T-helper 2 cell treated with Interferon-gamma antibody and Interleukin-4, amounts not matched to agents 100 ng/mL and 5 ng/mL, for 36 hours (primary cell): ENCODE results near the gene MRPL37. TPM values are rescaled to one million over a fixed set of nuclear protein-coding genes. Genes with fewer than 3 reads are reported as not detected.
"Not testable (repeated sequence)": the region's sequence is repeated elsewhere in the genome, so short reads cannot be mapped to it uniquely, and the experiment has no call there.

ENCODE experiments used
- intact Hi-C: fragments of 100-400 bp; cut with micrococcal nuclease; formaldehyde crosslinking; loops from one replicate; pipeline ENCODE4 v1.15.1; 2023
- total RNA-seq: library from RNA; stranded (reverse); gene quantifications from 2 replicates; pipeline ENCODE4 v1.2.3, GENCODE V29; 2022

Gene MRPL37
- total RNA-seq, 1 donor from 2014 or later = 109 TPM

DNA sequence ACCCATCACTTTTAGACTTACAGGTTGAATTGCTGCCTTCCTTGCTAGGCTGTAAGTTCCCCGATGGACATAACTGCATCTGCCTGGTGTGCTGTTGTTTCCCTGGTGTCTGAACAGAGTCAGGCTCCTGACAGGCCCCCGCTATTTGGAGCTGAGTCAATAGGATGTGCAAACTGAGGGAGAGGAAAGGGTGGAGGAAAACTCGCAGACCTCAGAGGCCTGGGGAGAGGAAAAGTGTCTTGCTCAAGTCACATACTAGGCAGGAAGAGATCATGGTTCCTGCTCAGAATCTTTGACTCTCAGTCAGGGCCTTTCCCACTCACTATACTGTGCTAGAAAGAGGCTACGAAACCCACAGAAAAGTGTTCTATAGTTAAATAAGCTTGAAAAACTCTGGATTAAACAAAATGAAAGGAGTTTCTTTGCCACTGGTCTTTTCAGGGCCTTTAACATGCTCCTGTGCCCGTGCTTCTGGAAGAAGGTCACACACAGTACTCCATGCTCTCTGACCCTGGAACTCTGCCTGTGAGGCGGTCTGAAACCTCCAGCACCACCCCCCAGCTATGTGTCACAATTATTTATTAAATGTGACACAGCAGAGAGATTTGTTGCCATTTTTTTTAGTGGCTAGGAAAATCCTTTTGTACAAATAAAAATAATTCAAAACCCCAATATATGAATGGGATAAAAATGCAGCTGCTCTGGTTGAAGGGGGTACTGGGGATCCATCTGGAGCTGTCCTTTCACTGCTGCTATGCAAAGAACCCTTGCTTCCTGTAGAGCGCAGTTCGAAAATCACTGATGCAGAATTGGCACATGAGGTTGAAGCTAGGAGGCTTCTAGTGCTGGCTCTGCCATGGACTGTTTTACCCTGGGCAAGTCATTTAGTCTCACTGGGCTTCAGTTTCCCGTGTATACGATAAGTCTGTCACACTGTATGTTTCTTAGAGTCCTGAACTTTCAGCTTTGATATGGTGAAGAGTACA, 27.1 kb upstream of the MRPL37 start:
- intact Hi-C loops = no loop called here

DNA sequence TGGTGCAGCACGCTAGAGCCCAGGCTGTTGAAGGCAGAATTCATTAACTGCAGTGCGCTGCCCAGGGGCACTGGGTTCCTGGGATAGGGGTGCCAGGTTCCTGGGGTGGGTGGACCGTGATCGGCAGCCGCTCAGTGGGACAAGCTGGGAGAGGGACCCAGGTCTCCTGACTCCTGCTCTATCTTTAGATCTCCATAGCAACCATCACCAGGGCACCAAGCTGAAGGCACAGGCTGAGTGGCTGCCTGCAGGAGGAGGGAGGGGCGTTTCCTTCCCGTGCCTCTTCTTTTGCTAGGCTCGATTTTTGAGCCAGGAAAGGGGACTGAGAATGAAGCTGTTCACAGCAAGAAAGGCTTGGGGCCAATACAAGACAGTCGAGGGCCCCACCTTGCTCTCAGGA, 26.3 kb upstream of the MRPL37 start:
- intact Hi-C loops = no loop called here

DNA sequence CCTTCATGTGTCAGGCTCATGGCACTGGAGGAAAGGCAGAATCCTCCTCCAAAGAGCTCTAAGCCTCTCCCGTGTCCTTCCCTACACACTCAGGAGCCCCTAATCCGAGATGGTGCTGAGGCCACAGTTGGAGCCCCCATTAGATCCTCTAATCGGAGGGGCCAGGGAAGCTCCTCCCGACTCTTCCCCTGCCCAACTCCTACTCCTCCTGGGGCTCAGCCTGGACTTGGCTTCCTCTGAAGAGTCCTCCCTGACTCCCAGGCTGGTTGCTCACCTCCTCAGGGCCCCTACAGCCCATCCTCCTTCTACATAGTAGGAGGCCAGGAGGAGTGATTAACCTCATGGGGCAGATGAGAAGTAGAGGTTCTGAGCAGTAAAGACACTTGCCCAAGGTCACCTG, 25.9 kb upstream of the MRPL37 start:
- intact Hi-C loops = no loop called here

DNA sequence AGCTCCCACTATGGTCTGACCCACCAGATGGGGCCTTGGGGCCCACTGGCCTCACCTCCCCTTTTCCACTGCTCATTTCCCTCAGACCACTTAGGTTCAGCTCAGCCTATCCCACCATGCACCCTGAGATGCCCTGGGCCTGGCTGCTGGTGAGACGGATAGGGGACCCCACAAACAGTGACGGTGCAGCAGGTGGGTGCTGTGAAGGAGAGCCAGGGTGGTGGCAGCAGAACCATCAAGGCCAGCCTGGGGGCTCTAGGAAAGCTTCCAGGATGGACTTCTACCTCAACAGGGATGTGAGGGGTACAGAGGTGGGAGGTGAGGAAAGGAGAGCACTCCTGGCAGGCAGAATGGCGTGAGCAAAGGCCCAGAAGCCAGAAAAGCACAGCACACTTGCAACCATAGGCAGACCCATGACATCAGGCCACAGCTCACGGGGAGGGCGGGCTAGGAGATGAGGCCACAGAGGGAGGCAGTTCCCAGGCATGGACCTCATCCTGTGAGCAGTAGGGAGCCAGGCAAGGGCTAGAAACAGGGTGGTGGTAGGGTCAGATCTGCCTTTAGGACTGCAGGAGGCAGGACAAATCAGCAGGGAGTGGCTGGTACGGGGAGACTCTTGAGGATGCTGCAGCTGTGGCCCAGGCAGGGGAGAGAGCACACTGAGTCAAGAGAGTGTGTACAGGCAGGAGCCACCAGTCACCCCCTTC, 23.2 kb upstream of the MRPL37 start:
- intact Hi-C loops = no loop called here

DNA sequence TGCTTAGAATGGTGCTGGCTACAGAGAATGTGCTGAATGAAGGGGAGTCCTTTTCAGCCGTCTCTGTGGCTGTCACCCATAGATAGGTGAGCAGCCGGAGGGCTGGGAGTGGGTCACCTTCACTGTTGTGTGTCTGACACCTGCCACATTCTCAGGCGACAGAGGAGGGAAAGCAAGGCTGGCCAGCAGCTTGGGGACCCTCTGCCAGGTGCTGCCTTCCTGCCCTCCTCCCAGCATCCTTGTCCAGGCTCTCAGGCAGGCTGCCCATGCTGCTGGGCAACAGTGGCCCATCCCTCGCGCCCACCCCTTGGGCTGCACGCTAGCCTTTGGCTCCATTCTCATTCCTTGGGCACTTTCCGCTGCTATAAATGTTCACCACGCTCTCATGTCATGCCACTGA, 22.2 kb upstream of the MRPL37 start:
- intact Hi-C loops = no loop called here

DNA sequence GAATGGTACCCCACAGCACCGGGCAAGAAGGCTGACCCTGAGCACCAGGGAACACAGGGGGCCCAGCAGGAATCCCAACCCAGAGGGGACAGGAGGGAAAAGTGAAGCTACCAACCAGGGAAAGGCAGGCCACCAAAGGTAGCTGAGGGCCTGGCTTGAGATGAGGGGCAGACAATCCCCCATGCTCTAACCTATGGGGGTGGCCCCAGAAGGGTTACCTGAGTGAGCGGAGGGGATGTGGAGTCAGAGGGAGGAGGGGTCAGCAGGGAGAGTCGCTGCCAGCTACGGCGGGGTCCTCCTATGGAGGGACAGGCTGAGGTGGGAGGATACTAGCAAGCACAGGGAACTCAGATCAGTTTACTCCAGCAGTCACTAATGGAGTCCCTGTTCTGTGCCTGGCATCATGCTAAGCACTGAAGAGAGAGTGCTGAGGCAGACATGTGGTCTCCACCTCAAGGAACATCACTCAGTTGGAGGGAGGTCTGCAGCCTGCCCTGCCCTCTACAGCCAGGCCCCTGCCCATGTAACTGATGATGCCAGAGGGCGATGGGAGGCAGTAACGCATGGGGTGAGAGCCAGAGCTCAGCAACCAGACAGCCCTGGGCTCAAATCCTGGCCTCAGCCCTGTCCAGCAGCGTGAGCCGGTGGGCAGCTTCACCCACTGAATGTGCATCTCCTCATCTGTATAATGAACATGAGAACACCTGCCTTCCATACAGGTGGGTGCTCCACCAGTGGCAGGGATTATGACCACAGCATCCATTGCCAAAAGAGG, 21.5 kb upstream of the MRPL37 start:
- intact Hi-C loops = no loop called here

DNA sequence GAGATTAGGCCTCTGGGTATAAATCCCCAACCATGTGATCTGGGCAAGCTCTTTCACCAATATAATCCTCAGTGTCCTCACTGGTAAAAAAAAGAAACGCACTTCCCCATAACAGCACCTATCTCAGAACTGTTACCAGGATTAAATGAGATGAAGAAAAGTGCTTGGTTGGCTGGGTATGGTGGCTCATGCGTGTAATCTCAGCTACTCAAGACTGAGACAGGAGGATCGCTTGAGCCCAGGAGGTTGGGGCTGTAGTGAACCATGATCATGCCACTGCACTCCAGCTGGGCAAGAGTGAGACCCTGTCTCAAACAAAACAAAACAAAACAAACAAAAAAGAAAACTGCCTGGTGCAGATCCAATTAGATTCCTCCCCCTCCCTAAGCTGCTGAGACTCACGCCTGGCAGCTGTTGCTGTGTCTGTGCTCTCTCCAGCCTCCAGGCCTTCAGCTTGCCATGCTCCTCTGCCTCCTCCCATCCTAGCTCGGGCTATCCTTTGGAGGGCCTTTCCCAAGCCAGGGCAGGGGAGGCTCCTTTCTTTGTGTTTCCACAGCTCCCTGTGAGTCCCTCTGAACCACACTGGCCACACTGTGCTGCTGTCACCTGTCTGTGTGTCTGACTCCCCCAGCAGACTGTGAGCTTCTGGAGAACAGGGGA, 19.1 kb upstream of the MRPL37 start:
- intact Hi-C loops = loop anchor here (5.0 kb wide), 1 partner anchor 306 kb away; no protein-coding TSS in a partner anchor

DNA sequence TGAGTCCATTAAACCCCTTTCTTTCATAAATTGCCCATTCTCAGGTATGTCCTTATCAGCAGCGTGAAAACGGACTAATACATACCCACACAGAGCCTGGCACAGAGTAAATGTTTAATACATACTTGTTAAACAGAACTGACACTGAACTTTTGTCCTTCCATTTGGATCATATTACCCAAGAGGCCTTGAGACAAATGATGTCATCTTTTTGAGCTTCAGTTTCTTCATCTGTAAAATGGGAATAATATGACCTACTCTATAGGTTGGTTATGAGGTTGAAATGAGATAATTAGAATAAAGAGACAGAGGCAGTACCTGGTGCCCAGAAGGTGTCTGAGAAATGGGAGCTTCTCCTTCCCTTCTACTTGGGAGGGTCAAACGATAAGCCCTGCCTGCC, 13.9 kb upstream of the MRPL37 start:
- intact Hi-C loops = no loop called here

DNA sequence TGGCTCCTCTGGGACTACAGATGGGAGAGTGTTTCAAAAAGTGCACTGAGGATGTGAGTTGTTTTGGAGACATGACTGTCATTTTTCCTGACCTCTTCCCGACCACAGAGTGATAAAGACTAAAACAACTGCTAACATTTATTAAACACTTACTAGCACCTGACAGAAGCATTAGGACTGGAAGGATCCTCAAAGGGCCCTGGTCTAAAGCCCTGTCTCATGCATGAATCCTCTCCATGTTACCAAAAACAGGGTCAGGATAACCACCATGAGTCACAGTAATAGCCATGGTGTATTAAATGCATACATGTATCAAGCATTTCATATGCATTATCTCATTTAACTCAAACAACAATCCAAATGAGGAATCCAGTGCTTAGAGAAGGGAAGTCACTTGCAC, 11.7 kb upstream of the MRPL37 start:
- intact Hi-C loops = no loop called here

DNA sequence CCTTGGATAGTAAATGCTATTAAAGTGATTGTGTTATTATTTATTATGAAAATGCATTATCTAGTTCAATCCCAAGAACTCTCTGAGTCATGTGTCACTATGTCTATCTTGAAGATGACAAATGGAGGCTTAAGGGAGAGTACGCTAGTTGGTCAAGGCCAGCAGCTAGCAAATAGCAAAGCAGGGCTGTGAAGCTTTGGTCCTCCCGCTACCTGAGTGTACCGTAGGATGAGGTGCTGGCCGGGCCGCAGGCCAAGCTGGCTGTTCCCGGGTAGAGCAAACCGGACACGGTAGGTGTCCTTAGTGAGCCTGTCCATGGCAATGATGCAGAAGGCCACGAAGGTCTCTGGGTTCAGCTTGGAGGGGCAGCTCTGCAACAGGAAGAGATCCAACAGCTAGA, 9.4 kb upstream of the MRPL37 start:
- intact Hi-C loops = no loop called here

DNA sequence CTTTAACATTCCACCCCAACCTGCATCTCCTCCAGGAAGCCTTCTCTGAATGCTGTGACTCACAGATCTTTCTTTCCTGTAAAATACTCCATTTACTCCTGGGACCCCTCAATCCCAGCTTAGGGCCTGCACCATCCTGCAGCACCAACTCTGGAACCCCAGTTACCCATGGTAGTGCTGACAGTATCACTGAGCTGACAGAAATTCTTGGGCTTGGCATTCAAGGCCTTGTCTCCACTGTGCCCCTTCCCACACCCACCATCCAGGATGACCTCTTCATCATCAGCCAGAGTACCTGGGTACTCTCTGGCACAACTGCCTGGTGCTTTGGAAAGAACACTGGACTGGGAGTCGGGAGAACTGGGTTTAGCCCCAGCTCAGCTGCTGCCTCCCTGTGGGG, 8.4 kb upstream of the MRPL37 start:
- intact Hi-C loops = no loop called here

DNA sequence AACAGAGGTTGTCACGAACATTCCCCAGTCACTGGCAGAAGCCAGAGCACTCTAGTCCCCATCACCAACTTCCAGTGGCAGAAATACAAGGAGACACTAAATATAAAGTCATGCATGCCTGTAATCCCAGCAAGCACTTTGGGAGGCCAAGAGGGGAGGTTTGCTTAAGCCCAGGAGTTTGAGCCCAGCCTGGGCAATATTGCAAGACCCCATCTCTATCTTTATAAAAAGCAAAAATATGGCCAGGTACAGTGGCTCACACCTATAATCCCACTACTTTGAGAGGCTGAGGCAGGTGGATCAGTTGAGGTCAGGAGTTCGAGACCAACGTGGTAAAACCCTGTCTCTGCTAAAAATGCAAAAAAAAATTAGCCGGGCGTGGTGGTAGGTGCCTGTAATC, 6.5 kb upstream of the MRPL37 start:
- intact Hi-C loops = no loop called here

DNA sequence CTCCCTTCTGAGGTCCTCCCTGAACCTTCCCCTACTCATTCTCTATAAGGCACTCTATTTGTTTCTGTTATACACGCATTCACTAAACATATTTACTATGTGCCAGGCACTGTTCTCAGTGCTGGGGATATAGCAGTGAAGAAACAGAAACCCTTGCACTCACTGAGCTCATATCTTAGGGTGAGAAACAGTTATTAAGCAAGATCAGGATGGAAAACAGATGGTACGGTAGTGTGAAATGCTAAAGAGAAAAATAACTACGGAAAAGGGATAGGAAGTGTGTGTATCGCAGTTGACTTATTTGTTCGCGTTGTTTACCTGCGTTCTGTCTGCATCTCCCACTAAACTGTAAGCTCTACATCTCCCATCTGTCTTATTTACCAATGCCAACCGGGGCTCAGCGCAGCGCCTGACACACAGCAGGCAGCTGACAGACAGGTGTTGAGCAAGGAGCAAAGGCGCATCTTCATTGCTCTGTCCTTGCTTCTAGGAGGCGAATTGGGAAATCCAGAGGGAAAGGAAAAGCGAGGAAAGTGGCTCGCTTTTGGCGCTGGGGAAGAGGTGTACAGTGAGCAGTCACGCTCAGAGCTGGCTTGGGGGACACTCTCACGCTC, 709 bp upstream of the MRPL37 start:
- intact Hi-C loops = no loop called here

DNA sequence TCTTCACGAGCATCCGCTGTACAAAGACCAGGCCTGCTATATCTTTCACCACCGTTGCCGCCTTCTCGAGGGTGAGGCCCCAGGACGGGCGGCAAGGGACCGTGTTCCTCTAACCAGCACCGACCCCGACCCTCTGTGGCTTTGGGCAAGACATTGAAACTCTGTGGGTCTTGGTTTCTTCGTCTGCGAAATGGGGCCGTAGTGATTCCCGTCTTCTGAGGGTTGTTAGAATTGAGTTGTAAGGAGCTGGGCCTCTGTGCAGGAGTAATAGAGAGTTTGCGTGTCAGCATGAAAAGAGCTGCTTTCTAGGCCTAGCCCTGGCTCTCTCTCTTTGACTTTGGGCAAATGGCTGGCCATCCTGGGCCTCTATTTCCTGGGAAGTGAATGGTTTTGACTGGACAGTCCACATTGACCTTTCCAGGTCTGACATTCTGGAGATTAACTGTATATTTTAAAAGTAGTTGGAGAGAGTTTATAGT, 591 bp downstream of the MRPL37 start:
- intact Hi-C loops = loop anchor here (1.0 to 2.0 kb wide), 4 partner anchors 86 to 564 kb away; partner anchors contain the start of gene PARS2

DNA sequence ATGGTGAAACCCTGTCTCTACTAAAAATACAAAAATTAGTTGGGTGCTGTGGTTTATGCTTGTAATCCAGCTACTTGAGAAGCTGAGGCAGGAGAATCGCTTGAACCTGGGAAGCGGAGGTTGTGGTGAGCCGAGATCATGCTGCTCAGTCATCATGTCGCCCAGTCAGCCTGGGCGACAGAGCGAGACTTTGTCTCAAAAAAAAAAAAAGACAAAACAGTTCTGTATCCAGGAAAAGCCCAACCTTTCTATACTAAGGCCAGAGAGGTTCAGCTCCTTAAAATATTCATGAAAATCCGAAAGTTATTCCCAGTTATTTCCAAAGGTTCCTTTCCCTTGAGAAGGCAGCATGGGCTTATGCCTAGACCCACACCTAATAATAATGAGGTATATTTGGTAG, 4.2 kb downstream of the MRPL37 start:
- intact Hi-C loops = no loop called here

DNA sequence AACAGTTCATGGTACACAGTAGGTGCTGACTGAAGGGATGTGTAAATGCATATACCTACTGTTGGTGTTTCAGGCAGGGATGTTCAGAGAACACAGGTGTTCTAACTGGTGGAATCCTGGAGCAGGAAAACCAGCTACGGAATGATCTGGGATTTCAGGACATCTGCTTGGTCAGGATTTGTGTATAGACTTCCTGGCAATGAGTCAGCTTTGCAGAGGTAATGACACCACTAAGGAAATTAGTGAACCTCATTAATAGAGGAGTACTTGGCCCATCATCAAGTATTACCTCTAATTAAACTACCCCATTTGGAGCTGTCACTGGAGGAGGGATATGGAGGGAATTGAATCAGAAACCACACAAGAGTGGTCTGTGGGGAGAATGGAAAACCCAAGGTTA, 7.3 kb downstream of the MRPL37 start:
- intact Hi-C loops = no loop called here

DNA sequence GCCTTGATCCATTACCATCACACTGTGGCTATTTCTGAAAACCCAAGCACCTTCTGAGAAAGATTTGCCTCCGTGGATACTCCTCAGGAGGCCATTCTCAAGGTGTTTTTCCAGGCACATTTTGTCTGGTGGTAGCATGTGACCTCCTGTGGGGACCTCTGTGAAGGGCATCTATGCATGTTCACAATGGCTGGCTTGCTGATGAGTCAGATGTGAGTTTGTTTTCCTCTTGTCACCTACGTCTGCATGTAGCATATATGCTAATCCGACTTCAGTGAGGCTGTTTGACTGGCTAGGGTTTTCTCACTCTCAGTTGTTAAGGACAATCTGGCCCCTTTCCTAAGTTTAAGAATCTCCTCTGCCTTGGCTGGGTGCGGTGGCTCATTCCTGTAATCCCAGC, 7.9 kb downstream of the MRPL37 start:
- intact Hi-C loops = not testable (repeated sequence)

DNA sequence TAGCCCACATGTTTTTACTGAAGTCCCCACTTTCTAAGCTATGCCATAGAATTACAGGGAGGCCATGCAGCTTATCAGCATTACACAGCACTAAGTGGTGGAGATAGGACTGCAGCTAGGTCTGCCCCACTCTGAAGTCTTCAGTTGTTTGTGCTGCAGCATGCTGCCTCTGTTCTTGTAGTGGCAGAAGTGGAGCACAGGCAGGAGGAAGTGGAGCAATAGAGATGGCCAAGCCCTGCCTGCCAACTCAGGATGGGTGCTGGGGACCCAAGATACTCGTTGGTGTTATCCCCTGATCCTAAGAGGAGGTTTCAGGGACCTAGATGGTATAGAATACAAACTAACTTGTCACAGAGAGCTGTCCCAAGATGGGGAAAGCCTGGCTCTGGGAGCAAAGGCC, 12.9 kb downstream of the MRPL37 start:
- intact Hi-C loops = no loop called here

DNA sequence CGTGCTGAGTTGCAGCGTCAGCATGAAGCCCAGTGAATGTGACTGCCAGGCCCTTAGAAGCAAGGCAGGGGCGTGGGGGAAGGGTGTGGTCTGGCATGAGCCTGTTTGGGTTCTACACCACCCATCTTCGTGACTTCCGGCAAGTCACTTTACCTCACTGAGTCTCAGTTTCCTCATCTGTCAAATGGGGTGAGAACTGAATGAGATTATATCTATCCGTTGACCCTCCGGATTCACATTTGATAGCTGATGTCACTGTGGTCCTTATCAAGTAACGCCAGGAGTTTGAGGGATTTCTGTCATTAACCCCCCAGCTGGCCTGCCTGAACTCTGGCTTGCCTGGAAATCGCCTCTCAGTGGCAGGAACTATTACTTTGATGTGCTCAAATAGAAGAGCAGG, 15.6 kb downstream of the MRPL37 start:
- intact Hi-C loops = no loop called here

DNA sequence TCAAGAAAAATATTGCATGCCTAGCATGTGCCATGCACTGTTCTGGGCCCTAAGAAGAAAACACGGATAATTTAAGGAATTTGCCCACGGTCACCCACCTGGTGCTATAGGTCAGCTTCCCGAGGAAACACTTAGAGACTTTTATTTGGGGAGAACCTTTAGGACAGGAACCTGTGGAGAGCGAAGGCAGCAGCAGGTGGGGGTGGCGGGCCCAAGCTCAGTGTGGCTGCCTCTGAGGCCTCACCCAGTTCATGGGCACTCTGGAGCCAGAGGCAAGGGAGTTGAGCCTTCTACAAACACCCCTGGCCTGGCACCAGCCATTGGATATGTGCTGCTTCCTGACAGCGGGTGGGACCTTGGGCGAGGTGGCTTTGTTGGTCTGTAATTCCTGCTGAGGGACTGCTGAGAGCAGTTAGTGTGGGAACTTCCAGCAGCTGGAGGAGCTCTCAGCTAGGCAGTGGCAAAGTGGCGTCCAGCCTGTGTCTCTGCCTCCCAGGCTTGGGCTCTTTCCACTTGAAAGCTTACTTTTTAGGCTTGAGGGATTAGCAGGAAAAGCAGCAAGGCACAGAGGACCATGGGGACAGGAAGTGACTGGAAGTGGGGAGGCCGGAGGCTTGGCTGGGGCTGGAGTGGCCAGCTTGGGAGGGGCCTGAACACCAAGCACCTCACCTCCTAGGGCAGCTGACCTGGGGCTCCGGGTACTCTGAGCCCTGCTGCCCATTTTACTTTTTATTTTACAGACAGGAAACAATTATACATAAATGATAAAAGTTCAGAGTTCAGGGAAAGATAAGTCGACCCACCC, 19.1 kb downstream of the MRPL37 start:
- intact Hi-C loops = no loop called here
